Calu3 (cell line): ENCODE data around the gene GPATCH2. TPM values are rescaled to one million over a fixed set of nuclear protein-coding genes. Genes with fewer than 3 reads are reported as not detected.

Experiments
- Bru-seq: library from RNA; stranded (reverse); fragments of 400-500 nt; gene quantifications from one replicate; lab custom pipeline; 2021; lab: Mats Ljungman, UMichigan
- BruChase-seq, 2 experiments: library from RNA; stranded (reverse); fragments of 400-500 nt; gene quantifications; one replicate each; lab custom pipeline; 2021; lab: Mats Ljungman, UMichigan
- BruUV-seq: library from RNA; stranded (reverse); fragments of 400-500 nt; replicated peaks from 2 replicates; lab custom pipeline; 2021; lab: Mats Ljungman, UMichigan
- CTCF ChIA-PET: fragments of 300-600 bp; sonication (Branson Sonifier 250); formaldehyde crosslinking; loops from one replicate; lab custom pipeline; 2022; ENCODE audit warnings: antibody characterized with exemption; lab: Charles Lee
- DNase-seq: peaks from one replicate; pipeline ENCODE4 v3.0.0; 2022
- H3K27ac Mint-ChIP-seq: one replicate; pipeline ENCODE4 v1.8.0; 2022; ENCODE audit warnings: mixed read lengths; ENCODE audit not compliant: unreplicated experiment
- H3K27me3 Mint-ChIP-seq: one replicate; pipeline ENCODE4 v1.8.0; 2022; ENCODE audit warnings: mixed read lengths; ENCODE audit not compliant: unreplicated experiment
- H3K36me3 Mint-ChIP-seq: one replicate; pipeline ENCODE4 v1.8.0; 2022; ENCODE audit warnings: mild to moderate bottlenecking, moderate library complexity, mixed read lengths; ENCODE audit not compliant: insufficient read depth, unreplicated experiment
- H3K4me1 Mint-ChIP-seq: one replicate; pipeline ENCODE4 v1.8.0; 2022; ENCODE audit warnings: mild to moderate bottlenecking, low read depth, mixed read lengths; ENCODE audit not compliant: unreplicated experiment
- H3K4me3 Mint-ChIP-seq: one replicate; pipeline ENCODE4 v1.8.0; 2022; ENCODE audit warnings: mild to moderate bottlenecking, low read depth, moderate library complexity, mixed read lengths; ENCODE audit not compliant: unreplicated experiment
- H3K9me3 Mint-ChIP-seq: one replicate; pipeline ENCODE4 v1.8.0; 2022; ENCODE audit warnings: low read depth, mixed read lengths; ENCODE audit not compliant: unreplicated experiment
- CTCF ChIP-seq: fragments of 200-600 bp; IDR thresholded peaks from one replicate; pipeline ENCODE4 v1.8.0; 2022; ENCODE audit warnings: antibody characterized with exemption; ENCODE audit not compliant: unreplicated experiment
- intact Hi-C: fragments of 100-400 bp; cut with micrococcal nuclease; formaldehyde crosslinking; loops from one replicate; pipeline ENCODE4 v1.10.0; 2022; ENCODE audit not compliant: unreplicated experiment
- long read RNA-seq: library from polyadenylated mRNA; stranded (forward); transcript quantifications from one replicate; pipeline ENCODE4 v2.0.0, GENCODE V29; 2022
- total RNA-seq: library from RNA; stranded (reverse); gene quantifications from 2 replicates; pipeline ENCODE4 v1.2.3, GENCODE V29; 2022

The GPATCH2 gene
- total RNA-seq: 21.1 and 22.4 TPM in 2 replicates
- Bru-seq, nascent RNA: percentile 86 among the genes with signal in this experiment
- percentile 66 among the genes with signal in this experiment for BruChase-seq, experiment 1, labeled RNA remaining after a 6-hour chase
- BruChase-seq, experiment 2, labeled RNA remaining after a 2-hour chase: percentile 72 among the genes with signal in this experiment
- long read RNA-seq, full-length matches to known transcripts: 16 of 20 reads
- long read RNA-seq, partial matches to known transcripts: 0 of 20 reads
- long read RNA-seq, other reads (novel, unspliced or antisense): 4 of 20 reads

- DNase-seq: peak; percentile 81
- Mint-ChIP-seq H3K9me3 (no peaks in the 10 kb centered on the region), H3K27ac (peak within 1 kb of the TSS; percentile 100), H3K27me3 (no peaks in the 10 kb centered on the region), H3K4me1 (peaks cover 31% of the 10 kb centered on the region), H3K36me3 (peaks cover 22% of the 10 kb centered on the region), H3K4me3 (peak within 1 kb of the TSS; percentile 86)
- no TSS peak for BruUV-seq
- CTCF ChIA-PET: interaction anchor here (0.8 kb wide), 1 partner anchor 98 kb away, joined by 3 read pairs; no protein-coding TSS in a partner anchor
- intact Hi-C loops: no loop called here
- peak; percentile 21 for TF ChIP-seq CTCF
Observed at GRCh38 chr1:217630711-217631591, at the start of gene GPATCH2, which contains the start of gene SPATA17. Gene GPATCH2, minus strand, starts transcription at chr1:217631090. Its CDS starts 119 bp downstream, at chr1:217630971. Gene SPATA17, plus strand, starts transcription at chr1:217631344. Its CDS starts 35 bp downstream, at chr1:217631379.

GRCh38 chr1:217674028-217674729 lies 43.3 kb upstream of the GPATCH2 start:
- no peaks in the 10 kb centered on the region for H3K9me3 Mint-ChIP-seq
- H3K4me1 Mint-ChIP-seq: no peaks in the 10 kb centered on the region
- no peak overlapping the region for H3K27ac Mint-ChIP-seq
- no peak for DNase-seq
- no peaks in the 10 kb centered on the region for H3K36me3 Mint-ChIP-seq
- intact Hi-C loops: no loop called here
- H3K27me3 Mint-ChIP-seq: no peaks in the 10 kb centered on the region
- TF ChIP-seq CTCF: no peak
- CTCF ChIA-PET: no interaction called here
- H3K4me3 Mint-ChIP-seq: no peak overlapping the region
- no TSS peak for BruUV-seq

GRCh38 chr1:217673387-217673786 lies 42.5 kb upstream of the GPATCH2 start:
- no TSS peak for BruUV-seq
- CTCF ChIA-PET: interaction anchor here (0.5 kb wide), 1 partner anchor 100 kb away, joined by 6 read pairs; no protein-coding TSS in a partner anchor
- no peaks in the 10 kb centered on the region for H3K27me3 Mint-ChIP-seq
- no peaks in the 10 kb centered on the region for H3K9me3 Mint-ChIP-seq
- no peaks in the 10 kb centered on the region for H3K4me1 Mint-ChIP-seq
- no peak for TF ChIP-seq CTCF
- DNase-seq: no peak
- no peak overlapping the region for H3K27ac Mint-ChIP-seq
- no peak overlapping the region for H3K4me3 Mint-ChIP-seq
- H3K36me3 Mint-ChIP-seq: no peaks in the 10 kb centered on the region
- intact Hi-C loops: no loop called here
